Kidney (tissue), 14 donors: ENCODE data around the gene LAPTM5. TPM values are rescaled to one million over a fixed set of nuclear protein-coding genes. Genes with fewer than 3 reads are reported as not detected.

ENCODE experiments used
- DNase-seq, 5 donors: peaks; one replicate each; pipeline ENCODE4 v3.0.0-alpha.2; 2013 to 2020
- FAIRE-seq: peaks from 2 replicates; lab custom pipeline; 2012; peaks lifted over from hg19 to GRCh38; lab: Jason Lieb, UNC
- H3K27ac ChIP-seq, 2 donors: one replicate each; pipeline ENCODE4 v1.7.0; 2013; ENCODE audit warnings: low read depth in 2 of 2, low read length in 2 of 2, inconsistent platforms in 1 of 2
- H3K27me3 ChIP-seq: one replicate; pipeline ENCODE4 v1.7.1; 2013; ENCODE audit warnings: low read length, inconsistent platforms; ENCODE audit not compliant: control insufficient read depth, insufficient read depth
- H3K36me3 ChIP-seq, 3 donors: one replicate each; pipeline versions ENCODE4 v1.7.0 to v1.7.1; 2013; ENCODE audit warnings: low read length in 3 of 3, control low read depth in 1 of 3, inconsistent platforms in 1 of 3; ENCODE audit not compliant: insufficient read depth in 3 of 3, control insufficient read depth in 2 of 3
- H3K4me1 ChIP-seq, 3 donors: one replicate each; pipeline versions ENCODE4 v1.7.0 to v1.7.1; 2013; ENCODE audit warnings: low read length in 3 of 3, inconsistent platforms in 1 of 3, low read depth in 1 of 3; ENCODE audit not compliant: control insufficient read depth in 2 of 3, insufficient read depth in 2 of 3
- H3K4me3 ChIP-seq, 3 donors: one replicate each; pipeline versions ENCODE4 v1.7.0 to v1.8.1; 2013; ENCODE audit warnings: low read length in 3 of 3, control low read depth in 1 of 3, inconsistent platforms in 1 of 3
- H3K9ac ChIP-seq, 3 donors: one replicate each; pipeline versions ENCODE4 v1.7.0 to v1.7.1; 2013; ENCODE audit warnings: low read length in 3 of 3, control low read depth in 1 of 3, inconsistent platforms in 1 of 3
- H3K9me3 ChIP-seq, 3 donors: one replicate each; pipeline versions ENCODE4 v1.7.0 to v1.7.1; 2013; ENCODE audit warnings: low read length in 3 of 3, control low read depth in 1 of 3, inconsistent platforms in 1 of 3; ENCODE audit not compliant: control insufficient read depth in 2 of 3, insufficient read depth in 1 of 3
- intact Hi-C: fragments of 100-400 bp; cut with DNase I; formaldehyde crosslinking; loops from one replicate; pipeline ENCODE4 v1.11.1; 2022
- polyA plus RNA-seq: library from polyadenylated mRNA; stranded (reverse); fragments of 350-450 nt; fragmentation: Illumina TruSeq; extraction: RNeasy Lipid Tissue Mini Kit (QIAGEN cat#74804); gene quantifications from one replicate; pipeline ENCODE4 v1.2.3, GENCODE V29; 2014; ENCODE audit warnings: low read depth, low replicate concordance; ENCODE audit not compliant: insufficient read depth
- total RNA-seq: library from RNA; stranded (reverse); fragmentation: NEBNext Ultra II Directional; extraction: Animal tissue kit (Norgen Biotek cat#: 25700); gene quantifications from one replicate; pipeline ENCODE4 v1.2.1, GENCODE V29; 2021
- TF ChIP-seq, protein P1 (sequence below): IDR thresholded peaks from 3 replicates; pipeline ENCODE4 v1.5.1; 2012; ENCODE audit warnings: mild to moderate bottlenecking, moderate library complexity, borderline replicate concordance; ENCODE audit not compliant: insufficient read depth; ENCODE audit errors: extremely low read depth
- donor health status: control.
- donor health status: control.
- donor health status: control.
- donor health status: control.
- donor health status: control.
- donor health status: DM: yes; HTN: yes; CAD: no.
- donor health status: Normal renal cell carcinoma (clear cell type).

The LAPTM5 gene
- total and polyA plus RNA-seq, 2 donors from 2014 or later: 23.5 to 108 TPM

DNA sequence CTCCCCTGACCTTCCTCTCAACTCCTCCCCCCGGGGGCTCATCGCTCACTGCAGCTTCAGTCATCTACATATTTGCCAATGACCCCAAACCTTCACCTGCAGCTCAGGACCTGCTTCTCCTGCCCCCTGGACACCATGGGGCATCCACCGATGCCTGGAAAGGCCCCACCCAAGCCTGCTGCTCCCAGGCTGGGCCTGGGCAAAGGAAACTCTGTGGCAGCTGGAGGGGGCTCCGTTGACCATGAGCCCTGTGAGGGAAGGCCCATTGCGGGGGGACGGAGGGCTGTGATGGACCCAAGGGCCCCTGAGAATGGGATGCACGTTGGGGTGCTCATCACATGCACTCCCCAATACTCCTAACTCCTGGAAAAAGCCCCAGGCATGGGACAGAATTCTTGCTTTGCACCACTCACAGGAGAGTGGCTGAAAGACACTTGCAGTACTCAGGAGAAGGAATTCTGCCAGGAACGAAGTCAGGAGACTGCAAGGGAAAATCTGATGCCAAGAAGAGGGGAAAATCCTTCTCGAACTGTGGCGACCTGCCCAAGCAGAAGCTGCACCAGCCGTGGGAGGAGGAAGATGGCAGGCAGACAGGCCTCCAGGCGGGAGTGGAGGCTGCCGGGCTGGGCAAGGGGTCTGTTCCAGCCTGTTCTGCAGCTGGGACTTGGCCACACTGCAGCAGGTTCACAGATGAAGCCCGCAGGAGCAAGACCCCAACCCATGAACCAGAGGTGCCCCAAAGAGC, 52.6 kb downstream of the LAPTM5 start:
- H3K4me1 ChIP-seq: no peaks in the 10 kb centered on the region
- H3K27ac ChIP-seq: no peak overlapping the region
- TF ChIP-seq, protein P1, sequence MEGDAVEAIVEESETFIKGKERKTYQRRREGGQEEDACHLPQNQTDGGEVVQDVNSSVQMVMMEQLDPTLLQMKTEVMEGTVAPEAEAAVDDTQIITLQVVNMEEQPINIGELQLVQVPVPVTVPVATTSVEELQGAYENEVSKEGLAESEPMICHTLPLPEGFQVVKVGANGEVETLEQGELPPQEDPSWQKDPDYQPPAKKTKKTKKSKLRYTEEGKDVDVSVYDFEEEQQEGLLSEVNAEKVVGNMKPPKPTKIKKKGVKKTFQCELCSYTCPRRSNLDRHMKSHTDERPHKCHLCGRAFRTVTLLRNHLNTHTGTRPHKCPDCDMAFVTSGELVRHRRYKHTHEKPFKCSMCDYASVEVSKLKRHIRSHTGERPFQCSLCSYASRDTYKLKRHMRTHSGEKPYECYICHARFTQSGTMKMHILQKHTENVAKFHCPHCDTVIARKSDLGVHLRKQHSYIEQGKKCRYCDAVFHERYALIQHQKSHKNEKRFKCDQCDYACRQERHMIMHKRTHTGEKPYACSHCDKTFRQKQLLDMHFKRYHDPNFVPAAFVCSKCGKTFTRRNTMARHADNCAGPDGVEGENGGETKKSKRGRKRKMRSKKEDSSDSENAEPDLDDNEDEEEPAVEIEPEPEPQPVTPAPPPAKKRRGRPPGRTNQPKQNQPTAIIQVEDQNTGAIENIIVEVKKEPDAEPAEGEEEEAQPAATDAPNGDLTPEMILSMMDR: no peak
- H3K4me3 ChIP-seq: no peak overlapping the region
- H3K9ac ChIP-seq: no peak overlapping the region
- no peak for DNase-seq
- no peaks in the 10 kb centered on the region for H3K36me3 ChIP-seq
- intact Hi-C loops: loop anchor here (10.0 kb wide), 1 partner anchor 1470 kb away; the partner anchor contains the start of genes MECR and PTPRU
- no peak for FAIRE-seq
- no peaks in the 10 kb centered on the region for H3K27me3 ChIP-seq
- H3K9me3 ChIP-seq: no peaks in the 10 kb centered on the region

DNA sequence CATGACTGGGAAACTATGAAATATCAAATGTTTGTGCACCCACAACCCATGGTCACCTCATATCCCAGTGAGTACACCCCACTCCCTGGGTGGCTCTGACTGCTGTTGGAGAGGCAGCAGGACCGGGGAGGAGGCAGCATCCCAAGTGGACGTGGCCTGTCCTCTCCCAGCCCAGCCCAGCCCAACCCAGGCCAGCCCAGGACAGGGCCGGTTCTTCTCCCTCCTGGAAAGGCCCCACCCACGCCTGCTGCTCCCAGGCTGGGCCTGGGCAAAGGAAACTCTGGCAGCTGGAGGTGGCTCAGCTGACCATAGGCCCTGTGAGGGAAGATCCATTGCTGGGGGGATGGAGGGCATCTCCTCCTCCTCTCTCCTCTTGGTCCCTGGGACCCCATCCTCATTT, 53.3 kb downstream of the LAPTM5 start:
- TF ChIP-seq, protein P1: no peak
- Histone ChIP-seq H3K36me3 (no peaks in the 10 kb centered on the region), H3K27me3 (no peaks in the 10 kb centered on the region), H3K9ac (no peak overlapping the region), H3K27ac (no peak overlapping the region), H3K9me3 (no peaks in the 10 kb centered on the region), H3K4me1 (no peaks in the 10 kb centered on the region), H3K4me3 (no peak overlapping the region)
- no peak for FAIRE-seq
- no peak for DNase-seq
- intact Hi-C loops: loop anchor here (10.0 kb wide), 1 partner anchor 1469 kb away; the partner anchor contains the start of genes MECR and PTPRU

DNA sequence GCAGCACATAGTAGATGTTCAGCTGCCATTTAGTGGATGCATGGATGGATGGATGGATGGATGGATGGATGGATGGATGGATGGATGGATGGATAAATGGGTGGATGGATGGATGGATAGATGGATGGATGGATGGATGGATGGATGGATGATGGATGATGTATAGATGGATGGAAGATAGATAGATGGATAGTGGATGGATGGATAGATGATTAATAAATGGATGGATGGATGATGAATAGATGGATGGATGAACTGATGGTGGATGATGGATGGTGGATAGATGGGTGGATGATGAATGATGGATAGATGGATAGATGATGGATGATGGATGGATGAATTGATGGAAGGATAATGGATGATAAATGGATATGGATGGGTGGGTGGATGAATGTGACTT, 54.8 kb downstream of the LAPTM5 start:
- H3K4me3 ChIP-seq: no peak overlapping the region
- no peaks in the 10 kb centered on the region for H3K9me3 ChIP-seq
- no peaks in the 10 kb centered on the region for H3K36me3 ChIP-seq
- no peak overlapping the region for H3K9ac ChIP-seq
- no peak overlapping the region for H3K27ac ChIP-seq
- TF ChIP-seq, protein P1: no peak
- no peaks in the 10 kb centered on the region for H3K4me1 ChIP-seq
- intact Hi-C loops: loop anchor here (10.0 kb wide), 1 partner anchor 1468 kb away; the partner anchor contains the start of genes MECR and PTPRU
- no peaks in the 10 kb centered on the region for H3K27me3 ChIP-seq
- FAIRE-seq: no peak
- no peak for DNase-seq
